Measurements from ENCODE around the gene RMRP.
"Not testable (repeated sequence)": the region's sequence is repeated elsewhere in the genome, so short reads cannot be mapped to it uniquely, and the experiment has no call there.

DNA sequence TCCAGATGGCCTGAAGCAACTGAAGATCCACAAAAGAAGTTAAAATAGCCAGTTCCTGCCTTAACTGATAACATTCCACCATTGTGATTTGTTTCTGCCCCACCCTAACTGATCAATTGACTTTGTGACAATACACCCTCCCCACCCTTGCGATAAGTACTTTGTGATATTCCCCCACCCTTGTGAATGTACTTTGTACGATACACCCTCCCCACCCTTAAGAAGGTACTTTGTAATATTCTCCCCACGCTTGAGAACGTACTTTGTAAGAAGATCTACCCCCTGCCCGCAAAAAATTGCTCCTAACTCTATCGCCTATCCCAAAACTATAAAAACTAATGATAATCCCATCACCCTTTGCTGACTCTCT lies 21.0 kb downstream of the RMRP start:
- TF ChIP-seq, protein P1, sequence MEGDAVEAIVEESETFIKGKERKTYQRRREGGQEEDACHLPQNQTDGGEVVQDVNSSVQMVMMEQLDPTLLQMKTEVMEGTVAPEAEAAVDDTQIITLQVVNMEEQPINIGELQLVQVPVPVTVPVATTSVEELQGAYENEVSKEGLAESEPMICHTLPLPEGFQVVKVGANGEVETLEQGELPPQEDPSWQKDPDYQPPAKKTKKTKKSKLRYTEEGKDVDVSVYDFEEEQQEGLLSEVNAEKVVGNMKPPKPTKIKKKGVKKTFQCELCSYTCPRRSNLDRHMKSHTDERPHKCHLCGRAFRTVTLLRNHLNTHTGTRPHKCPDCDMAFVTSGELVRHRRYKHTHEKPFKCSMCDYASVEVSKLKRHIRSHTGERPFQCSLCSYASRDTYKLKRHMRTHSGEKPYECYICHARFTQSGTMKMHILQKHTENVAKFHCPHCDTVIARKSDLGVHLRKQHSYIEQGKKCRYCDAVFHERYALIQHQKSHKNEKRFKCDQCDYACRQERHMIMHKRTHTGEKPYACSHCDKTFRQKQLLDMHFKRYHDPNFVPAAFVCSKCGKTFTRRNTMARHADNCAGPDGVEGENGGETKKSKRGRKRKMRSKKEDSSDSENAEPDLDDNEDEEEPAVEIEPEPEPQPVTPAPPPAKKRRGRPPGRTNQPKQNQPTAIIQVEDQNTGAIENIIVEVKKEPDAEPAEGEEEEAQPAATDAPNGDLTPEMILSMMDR (IDR thresholded peaks at IDR 0.05 in 4 of 5, conservative IDR thresholded peaks at IDR 0.05 in 1 of 5): not testable (repeated sequence)
- TF ChIP-seq POLR2A (IDR thresholded peaks at IDR 0.05): not testable (repeated sequence)
